HG03103 (cell line): Measurements from ENCODE around the gene TADA1.
A peak's percentile ranks its signal among the peaks of the same experiment; 100 is the strongest.
"Not testable (repeated sequence)": the region's sequence is repeated elsewhere in the genome, so short reads cannot be mapped to it uniquely, and the experiment has no call there.

Source experiments
- ATAC-seq: cut with Tn5 transposase; IDR thresholded peaks from one replicate; pipeline ENCODE4 v1.9.1; 2021; ENCODE audit warnings: low read depth; ENCODE audit not compliant: unreplicated experiment

TADA1 gene

GRCh38 chr1:166844791-166845190 lies 31.3 kb downstream of the TADA1 start:
- ATAC-seq: no peak

DNA sequence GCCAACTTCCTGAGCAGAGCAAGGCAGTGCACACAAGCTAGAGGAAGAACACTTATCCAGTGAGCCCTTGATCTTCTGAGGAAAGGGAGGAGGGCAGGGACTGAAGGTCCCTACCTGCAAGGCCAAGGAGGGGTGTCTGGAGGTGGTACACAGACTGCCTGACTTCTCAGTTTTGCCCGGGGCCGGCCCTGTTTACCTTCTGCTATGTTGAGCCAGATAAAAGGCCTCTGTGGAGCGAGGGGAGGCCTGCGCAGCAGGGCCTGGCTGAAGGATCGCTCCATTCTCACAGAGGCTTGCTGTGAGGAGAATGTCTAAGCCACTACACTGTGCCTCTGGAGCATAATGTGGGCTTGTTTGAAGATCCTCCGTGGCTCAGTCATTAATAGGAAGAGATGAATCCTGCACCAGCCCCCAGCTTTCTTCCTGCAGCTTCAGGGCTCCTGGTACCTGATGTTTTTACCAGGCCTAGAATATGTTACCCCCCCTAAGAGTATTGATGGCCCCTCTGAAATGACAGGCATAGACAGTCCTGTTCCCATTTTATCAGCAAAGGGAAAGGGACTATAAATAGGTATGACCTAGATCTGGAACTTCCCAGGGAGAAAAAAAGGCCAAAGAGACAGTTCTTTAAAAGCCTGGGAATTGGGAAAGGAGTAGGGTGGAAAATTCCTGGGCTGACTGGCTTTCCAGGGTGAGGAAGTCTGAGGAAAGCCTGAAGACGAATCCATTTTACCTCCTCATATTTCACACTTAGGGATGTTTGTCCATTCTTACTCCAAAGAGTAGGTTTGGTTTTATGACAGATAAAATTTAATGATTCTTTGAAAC lies 32.1 kb downstream of the TADA1 start:
- no peak for ATAC-seq

GRCh38 chr1:166843322-166843721 lies 32.7 kb downstream of the TADA1 start:
- no peak for ATAC-seq

DNA sequence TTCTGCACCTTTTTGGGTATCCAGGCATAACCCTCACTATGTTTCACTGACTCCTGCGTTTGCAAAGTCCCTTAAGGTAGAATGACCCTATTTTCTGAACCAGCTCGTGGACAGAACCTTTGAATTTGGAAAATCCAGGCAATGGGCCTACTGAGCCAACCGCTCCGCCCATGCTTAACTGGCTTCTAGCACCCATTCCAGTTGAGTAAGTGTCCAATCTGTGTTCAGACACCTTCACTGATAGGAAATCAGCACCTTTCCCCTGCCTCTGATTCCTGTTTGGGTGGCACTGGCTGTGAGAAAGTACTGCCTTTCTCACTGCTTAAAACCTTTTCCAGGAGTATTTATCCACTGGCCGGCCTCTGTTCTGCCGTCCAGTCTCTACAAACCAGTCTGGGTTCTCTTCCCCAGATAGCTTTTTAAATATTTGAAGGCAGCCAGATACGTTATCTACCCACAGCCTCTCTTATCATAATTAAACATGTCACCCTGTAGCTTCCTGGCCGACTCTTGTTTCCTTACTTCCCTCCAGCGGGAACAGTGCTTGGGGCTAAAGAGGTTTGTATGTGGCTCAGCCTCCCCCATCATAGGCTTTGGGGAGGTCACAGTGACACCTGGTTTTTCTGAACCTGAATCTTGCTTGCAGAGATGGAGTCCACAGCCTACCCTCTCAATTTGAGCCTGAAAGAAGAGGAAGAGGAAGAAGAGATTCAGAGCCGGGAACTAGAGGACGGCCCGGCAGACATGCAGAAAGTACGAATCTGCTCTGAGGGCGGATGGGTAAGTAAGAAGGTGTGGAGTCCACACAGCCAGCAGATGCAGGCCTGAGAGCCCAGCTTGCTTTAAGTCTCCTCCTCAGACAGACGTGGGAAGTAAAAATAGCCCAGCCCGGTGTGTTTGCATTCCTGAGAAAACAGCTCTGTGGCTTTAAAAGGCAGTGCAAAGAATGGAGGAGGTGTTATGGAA lies 35.5 kb downstream of the TADA1 start:
- ATAC-seq: no peak

- peak; percentile 30 for ATAC-seq
Measured at GRCh38 chr1:166839600-166840308, 36.3 kb downstream of the TADA1 start.

DNA sequence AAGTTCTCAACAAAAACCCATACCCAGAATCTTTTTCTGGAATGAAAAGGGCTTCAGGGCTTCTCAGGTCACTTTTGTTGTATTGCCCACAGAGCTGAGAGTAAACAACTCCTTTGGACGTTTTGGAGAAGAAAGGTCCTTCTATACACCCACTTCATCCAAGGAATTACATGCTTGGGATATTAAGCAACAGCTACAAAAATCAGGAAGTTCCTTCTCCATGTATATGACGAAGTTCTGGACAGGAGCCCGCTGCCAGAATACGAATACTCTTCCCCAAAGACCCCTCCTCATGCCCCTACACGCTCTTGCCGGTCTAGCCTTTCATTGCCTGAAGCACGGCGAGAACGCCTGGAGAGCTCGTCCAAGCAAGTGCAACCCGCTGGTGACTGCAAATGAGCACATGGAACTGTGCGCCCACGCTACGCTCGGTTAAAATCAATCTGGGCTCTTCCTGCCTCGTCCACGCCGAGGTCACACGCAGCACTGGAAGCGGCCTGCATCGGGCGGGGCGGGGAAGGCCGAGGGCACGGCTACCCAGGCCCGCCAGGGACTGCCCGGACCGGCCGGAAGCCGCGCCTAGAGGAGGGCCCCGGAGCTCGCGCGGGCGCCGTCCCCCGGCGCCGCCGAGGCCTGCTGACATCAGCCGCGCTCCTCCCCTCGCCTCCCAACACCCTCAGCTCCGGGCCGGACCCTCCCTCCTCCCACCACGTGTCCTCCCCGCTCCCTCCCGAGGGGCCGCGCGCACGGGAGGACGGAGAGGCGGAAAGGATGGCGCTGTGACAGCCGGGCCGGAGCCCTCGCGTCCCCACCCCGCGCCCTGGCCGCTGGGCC lies 37.1 kb downstream of the TADA1 start, which contains the start of gene POGK:
Gene POGK, plus strand, starts transcription at position 710 of the 834 bp plus-strand sequence. CDS start 1,482 bp downstream, outside the sequence.
- ATAC-seq: peak; percentile 96

GRCh38 chr1:166836733-166837132 lies 39.3 kb downstream of the TADA1 start:
- no peak for ATAC-seq

DNA sequence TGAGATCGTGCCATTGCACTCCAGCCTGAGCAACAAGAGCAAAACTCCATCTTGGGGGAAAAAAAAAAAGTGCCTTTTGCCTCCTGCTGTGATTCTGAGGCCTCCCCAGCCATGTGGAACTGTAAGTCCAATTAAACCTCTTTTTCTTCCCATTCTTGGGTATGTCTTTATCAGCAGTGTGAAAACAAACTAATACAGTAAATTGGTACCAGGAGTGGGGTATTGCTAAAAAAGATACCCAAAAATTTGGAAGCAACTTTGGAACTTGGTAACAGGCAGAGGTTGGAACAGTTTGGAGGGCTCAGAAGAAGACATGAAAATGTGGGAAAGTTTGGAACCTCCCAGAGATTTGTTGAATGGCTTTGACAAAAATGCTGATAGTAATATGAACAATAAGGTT lies 46.3 kb downstream of the TADA1 start:
- ATAC-seq: not testable (repeated sequence)

DNA sequence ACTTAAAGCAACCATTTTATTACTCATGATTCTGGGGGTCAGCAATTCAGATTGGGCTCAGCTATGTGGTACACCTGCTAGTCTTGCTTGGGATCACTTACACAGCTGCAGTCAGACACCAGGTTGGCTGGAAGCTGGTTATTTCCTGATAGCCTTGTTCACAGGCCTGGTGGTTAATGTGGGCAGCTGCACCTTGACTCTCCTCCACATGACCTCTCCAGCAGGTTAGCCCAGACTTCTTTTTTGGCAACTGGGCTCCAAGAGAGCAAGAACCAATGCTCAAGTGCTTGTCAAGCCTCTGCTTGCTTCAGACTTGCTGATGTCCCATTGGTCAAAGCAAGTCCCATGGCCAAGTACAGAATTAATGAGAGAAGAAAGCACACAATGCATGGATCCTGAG lies 48.6 kb downstream of the TADA1 start:
- no peak for ATAC-seq

DNA sequence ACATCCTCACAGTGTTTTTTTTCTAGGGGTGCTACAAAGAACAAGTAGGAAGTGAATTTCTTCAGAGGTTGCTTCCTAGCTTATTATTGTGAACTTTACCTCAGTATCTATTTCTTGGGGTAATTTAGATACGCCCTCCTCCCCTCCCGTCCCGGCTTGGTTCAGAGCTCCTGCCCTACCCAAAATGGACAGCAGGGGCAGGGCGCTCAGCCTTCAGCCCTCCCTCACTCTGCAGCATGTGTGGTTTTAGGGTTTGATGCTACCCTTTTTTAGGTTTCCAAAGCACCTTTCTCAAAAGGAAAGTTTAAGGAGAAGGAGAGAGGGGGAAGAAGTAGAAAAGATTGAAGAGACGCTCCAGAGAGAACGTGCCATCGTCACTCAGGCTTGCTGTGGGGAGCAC lies 53.7 kb downstream of the TADA1 start:
- ATAC-seq: no peak

DNA sequence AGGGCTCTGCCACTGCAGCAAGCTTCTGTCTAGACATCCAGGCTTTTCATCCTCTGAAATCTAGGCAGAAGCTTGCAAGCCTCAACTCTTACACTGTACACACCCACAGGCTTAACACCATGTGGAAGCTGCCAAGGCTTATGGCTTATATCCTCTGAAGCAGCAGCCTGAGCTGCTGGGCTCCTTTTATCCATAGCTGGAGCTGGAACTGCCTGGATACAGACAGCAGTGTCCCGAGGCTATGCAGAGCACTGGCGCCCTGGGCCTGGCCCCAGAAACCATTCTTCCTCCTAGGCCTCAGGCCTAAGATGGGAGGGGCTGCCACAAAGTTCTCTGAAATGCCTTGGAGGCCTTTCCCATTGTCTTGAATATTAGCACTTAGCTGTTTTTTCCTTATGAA lies 56.1 kb downstream of the TADA1 start:
- ATAC-seq: no peak

DNA sequence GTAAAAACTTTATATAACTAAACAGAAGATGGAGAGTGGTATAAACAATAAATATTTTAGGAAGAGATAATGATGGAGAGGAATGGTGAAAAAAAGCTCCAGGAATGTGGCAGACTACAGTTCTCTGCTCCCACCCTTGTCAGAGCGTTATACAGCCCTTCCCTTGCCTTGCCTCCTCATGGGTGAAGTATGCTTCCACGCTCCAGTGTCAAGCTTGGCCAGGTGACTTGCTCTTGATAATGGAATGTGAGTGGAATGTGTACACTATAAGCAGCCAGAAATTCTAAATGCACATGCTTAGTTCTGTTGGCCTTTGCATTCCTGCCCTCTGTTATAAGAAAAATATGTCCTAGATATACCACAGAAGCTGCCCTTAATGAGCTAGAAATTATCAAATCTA lies 61.5 kb downstream of the TADA1 start:
- ATAC-seq: no peak

DNA sequence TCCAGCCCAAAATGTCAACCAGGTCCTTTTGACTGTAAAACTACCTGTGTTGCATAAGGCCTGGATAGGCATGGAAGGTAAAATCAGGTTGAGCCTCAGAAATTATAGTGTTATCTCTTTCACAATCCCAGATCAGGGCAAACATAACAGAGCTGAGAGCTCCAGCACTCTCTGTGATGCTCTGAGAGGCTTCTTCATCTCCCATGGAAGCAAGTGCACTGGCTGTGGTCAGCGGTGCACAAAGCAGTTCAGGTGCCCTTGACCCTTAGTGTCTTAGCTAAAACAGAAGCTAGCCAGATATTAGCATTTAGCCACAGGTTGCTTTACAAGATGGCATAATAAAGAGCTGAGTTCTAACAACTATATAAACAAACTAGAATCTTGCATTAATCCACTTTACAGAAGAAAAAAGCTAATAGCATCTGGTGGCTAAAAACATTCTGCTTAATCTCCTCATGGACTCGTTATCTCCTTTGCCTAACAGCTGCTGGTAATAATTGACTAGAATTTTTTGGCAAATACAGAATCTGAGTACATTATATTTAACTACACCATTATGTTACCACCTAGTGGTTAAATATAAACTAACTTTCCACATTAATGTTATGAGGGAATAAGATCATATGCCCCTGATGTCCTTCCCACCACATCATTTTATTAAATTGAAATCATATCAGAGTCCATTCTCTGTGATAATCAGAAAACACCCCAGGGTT lies 62.4 kb downstream of the TADA1 start:
- ATAC-seq: no peak

DNA sequence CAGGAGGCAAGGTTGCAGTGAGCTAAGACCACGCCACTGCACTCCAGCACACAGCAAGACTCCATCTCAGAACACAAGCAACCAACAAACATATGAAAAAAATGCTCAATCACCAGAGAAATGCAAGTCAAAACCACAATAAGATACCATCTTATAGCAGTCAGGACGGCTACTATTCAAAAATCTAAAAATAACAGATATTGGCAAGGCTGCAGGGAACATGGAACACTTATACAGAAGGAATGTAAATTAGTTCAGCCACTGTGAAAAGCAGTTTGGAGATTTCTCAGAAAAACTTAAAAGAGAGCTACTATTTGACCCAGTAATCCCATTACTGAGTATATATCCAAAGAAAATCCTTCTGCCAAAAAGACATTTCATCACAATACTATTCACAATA lies 64.4 kb downstream of the TADA1 start:
- no peak for ATAC-seq

DNA sequence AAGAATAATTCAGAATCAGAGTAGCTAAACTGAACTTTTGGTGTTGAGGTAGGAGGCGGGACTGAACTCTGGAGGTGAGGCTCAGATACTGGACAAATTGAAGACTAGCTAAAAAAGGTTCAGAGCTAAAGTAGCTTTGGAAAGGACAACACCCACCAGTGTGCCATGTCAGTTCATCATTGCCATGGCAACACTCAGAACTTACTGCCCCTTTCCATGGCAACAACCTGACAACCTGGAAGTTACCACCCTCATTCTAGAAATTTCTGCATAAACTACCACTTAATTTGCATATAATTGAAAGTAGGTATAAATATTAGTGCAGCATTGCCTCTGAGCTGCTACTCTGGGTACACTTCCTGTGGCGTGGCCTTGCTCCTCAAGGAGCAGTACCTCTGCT lies 67.1 kb downstream of the TADA1 start:
- ATAC-seq: no peak
